Lower leg skin (tissue), 4 donors: ENCODE data around the gene MTHFD1L. TPM values are rescaled to one million over a fixed set of nuclear protein-coding genes. Genes with fewer than 3 reads are reported as not detected.
"Not testable (repeated sequence)": the region's sequence is repeated elsewhere in the genome, so short reads cannot be mapped to it uniquely, and the experiment has no call there.

Experiments used
- DNase-seq, 2 donors: peaks; one replicate each; pipeline ENCODE4 v3.0.0-alpha.2; 2019; ENCODE audit warnings: low spot score in 2 of 2
- H3K4me3 ChIP-seq: fragments of 200-600 bp; sonication (generic); 2 replicates; pipeline ENCODE4 v1.5.1; 2017; ENCODE audit warnings: mild to moderate bottlenecking, low read depth; ENCODE audit not compliant: poor library complexity, severe bottlenecking
- POLR2A ChIP-seq, 2 donors: fragments of 450-650 bp; IDR thresholded peaks; one replicate each; pipeline ENCODE4 v1.6.1; 2016 to 2017; ENCODE audit warnings: antibody characterized with exemption in 2 of 2, mild to moderate bottlenecking in 1 of 2, moderate library complexity in 1 of 2
- WGBS, 2 donors: methylation state at CpG; one replicate each; pipeline ENCODE4 v1.1.5; 2018; 5-methylcytosine and 5-hydroxymethylcytosine counted together
- intact Hi-C: fragments of 100-400 bp; cut with DNase I; formaldehyde crosslinking; loops from one replicate; pipeline ENCODE4 v1.15.0; 2023; ENCODE audit warnings: low total_unique reads
- total RNA-seq, 4 donors: library from RNA; depleted of rRNA; stranded (reverse); fragments of >200 nt; gene quantifications; one replicate each; pipeline ENCODE4 v1.1.0, GENCODE V29; 2016
- TF ChIP-seq, protein P1 (sequence below), 3 donors: fragments of 450-650 bp; IDR thresholded peaks; one replicate each; pipeline ENCODE4 v1.5.1; 2016; ENCODE audit warnings: antibody characterized with exemption in 3 of 3, mild to moderate bottlenecking in 3 of 3, moderate library complexity in 2 of 3

The MTHFD1L gene
- total RNA-seq, 4 donors from 2014 or later, result 2.1 to 7.1 (median 4.4) TPM

GRCh38 chr6:151113641-151114040, 248.1 kb downstream of the MTHFD1L start:
- H3K4me3 ChIP-seq, result no peak overlapping the region
- 90 to 94% methylated on average over 5 of the region's 5 CpGs for WGBS, 2 donors
- DNase-seq, result no peak
- intact Hi-C loops, result no loop called here
- TF ChIP-seq, protein P1, sequence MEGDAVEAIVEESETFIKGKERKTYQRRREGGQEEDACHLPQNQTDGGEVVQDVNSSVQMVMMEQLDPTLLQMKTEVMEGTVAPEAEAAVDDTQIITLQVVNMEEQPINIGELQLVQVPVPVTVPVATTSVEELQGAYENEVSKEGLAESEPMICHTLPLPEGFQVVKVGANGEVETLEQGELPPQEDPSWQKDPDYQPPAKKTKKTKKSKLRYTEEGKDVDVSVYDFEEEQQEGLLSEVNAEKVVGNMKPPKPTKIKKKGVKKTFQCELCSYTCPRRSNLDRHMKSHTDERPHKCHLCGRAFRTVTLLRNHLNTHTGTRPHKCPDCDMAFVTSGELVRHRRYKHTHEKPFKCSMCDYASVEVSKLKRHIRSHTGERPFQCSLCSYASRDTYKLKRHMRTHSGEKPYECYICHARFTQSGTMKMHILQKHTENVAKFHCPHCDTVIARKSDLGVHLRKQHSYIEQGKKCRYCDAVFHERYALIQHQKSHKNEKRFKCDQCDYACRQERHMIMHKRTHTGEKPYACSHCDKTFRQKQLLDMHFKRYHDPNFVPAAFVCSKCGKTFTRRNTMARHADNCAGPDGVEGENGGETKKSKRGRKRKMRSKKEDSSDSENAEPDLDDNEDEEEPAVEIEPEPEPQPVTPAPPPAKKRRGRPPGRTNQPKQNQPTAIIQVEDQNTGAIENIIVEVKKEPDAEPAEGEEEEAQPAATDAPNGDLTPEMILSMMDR (IDR thresholded peaks at IDR 0.05), result no peak
- TF ChIP-seq POLR2A (IDR thresholded peaks at IDR 0.05), result no peak

DNA sequence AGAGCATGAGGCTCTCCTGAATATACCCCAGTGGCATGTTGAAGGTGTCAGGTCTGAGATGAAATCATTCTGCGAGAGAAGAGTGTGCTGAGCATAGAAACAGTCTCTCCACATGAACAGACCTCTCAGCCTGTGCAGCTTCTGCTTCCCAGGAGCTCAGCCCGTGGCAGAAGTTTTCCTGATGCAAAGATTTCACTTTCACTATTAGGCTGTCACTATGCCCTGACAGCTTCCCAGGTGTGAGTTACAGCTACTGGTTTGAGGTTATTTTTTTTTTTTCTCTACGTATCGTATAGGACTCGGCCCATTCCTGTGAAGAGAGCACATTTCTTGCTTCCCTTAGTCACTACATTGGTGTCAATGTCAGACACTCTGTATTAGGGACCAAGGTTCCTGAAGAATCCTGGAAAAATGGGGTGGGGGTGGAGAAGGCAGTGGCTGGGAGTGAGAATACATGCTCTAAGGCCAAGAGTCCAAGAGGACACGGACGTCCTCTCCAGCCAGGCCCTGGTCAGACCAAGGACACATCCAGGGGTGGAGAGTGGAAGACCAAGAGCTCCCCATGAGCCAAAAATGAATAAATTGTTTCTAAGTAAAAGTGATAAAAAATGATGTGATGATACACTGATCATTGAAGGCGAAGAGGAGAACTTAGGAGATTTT, 253.1 kb downstream of the MTHFD1L start:
- no peak for DNase-seq
- no peak for TF ChIP-seq POLR2A (IDR thresholded peaks at IDR 0.05)
- TF ChIP-seq, protein P1 (IDR thresholded peaks at IDR 0.05), result no peak
- intact Hi-C loops, result no loop called here
- no peak overlapping the region for H3K4me3 ChIP-seq
- 79% methylated on average over 8 of the region's 8 CpGs for WGBS, 2 donors

GRCh38 chr6:151119823-151120524, 254.5 kb downstream of the MTHFD1L start:
- no peak for DNase-seq
- H3K4me3 ChIP-seq, result no peak overlapping the region
- TF ChIP-seq POLR2A (IDR thresholded peaks at IDR 0.05), result no peak
- TF ChIP-seq, protein P1 (IDR thresholded peaks at IDR 0.05), result no peak
- intact Hi-C loops, result no loop called here
- WGBS, 2 donors, result 90% methylated on average over 11 of the region's 11 CpGs

GRCh38 chr6:151121900-151122299, 256.4 kb downstream of the MTHFD1L start:
- 89 to 95% methylated on average over 1 of the region's 1 CpG for WGBS, 2 donors
- intact Hi-C loops, result no loop called here
- DNase-seq, result no peak
- no peak overlapping the region for H3K4me3 ChIP-seq
- TF ChIP-seq POLR2A (IDR thresholded peaks at IDR 0.05), result no peak
- TF ChIP-seq, protein P1 (IDR thresholded peaks at IDR 0.05), result no peak

- intact Hi-C loops, DNase-seq, H3K4me3 ChIP-seq: not testable (repeated sequence)
- WGBS, 2 donors, result 95 to 98% methylated on average over 8 of the region's 8 CpGs
These were observed 258.1 kb downstream of the MTHFD1L start for GRCh38 chr6:151123641-151124040.

GRCh38 chr6:151125242-151125641, 259.7 kb downstream of the MTHFD1L start:
- intact Hi-C loops, H3K4me3 ChIP-seq, DNase-seq: not testable (repeated sequence)
- 34 to 53% methylated on average over 2 of the region's 2 CpGs for WGBS, 2 donors

DNA sequence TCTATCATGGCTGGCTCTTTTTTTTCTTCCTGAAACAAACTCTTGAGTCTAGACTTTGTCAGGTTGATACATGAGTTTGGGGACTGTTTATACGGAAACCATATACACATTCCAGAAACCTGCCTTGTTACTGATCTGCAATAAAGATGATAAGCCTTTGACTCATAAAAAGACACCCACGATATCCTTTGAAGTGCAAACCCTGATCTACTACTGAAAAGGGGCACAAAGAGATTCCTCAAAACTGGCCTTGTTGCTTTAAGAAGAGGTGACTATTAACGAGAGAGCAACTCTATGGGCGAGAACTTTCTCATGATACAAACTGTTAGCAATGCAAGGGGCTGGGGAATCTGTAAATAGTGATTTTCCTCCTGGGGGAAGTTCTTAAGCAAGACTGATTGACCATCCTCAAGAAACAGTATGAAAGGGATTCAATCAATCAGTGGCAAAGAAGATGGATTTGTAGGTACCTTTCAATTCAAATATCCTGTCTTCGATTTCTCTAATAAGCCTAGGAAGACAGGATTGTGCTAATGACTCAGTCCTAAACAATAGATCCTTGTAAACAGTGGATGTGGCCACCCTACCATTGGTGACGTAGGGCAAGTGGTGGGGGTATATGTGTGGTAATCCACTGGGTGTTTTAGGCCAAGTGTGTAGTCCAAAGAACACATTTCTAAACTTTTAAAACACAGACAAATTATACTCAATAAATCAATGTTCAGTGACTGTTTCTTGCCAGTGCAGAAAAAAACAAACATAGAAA, 260.3 kb downstream of the MTHFD1L start:
- WGBS, 2 donors, result 44 to 50% methylated on average over 6 of the region's 6 CpGs
- H3K4me3 ChIP-seq, intact Hi-C loops, DNase-seq: not testable (repeated sequence)

GRCh38 chr6:151126417-151126724, 260.9 kb downstream of the MTHFD1L start:
- WGBS, 2 donors, result 80 to 85% methylated on average over 4 of the region's 4 CpGs
- intact Hi-C loops, H3K4me3 ChIP-seq, DNase-seq: not testable (repeated sequence)

GRCh38 chr6:151127133-151127798, 261.8 kb downstream of the MTHFD1L start:
- H3K4me3 ChIP-seq, DNase-seq, intact Hi-C loops: not testable (repeated sequence)
- WGBS, 2 donors, result 93 to 96% methylated on average over 5 of the region's 5 CpGs
